Duodenal mucosa (tissue), 2 donors: Measurements from ENCODE around the gene DTNBP1.

ENCODE experiments used
- H3K27ac ChIP-seq: one replicate; pipeline ENCODE4 v1.7.0; 2013; ENCODE audit warnings: low read depth, low read length
- H3K27me3 ChIP-seq, 2 donors: one replicate each; pipeline ENCODE4 v1.7.0; 2013; ENCODE audit warnings: low read length in 2 of 2, control low read depth in 1 of 2; ENCODE audit not compliant: insufficient read depth in 2 of 2, control insufficient read depth in 1 of 2
- H3K36me3 ChIP-seq, 2 donors: one replicate each; pipeline ENCODE4 v1.7.0; 2013; ENCODE audit warnings: low read length in 2 of 2, control low read depth in 1 of 2; ENCODE audit not compliant: insufficient read depth in 2 of 2, control insufficient read depth in 1 of 2
- H3K4me1 ChIP-seq, 2 donors: one replicate each; pipeline ENCODE4 v1.7.0; 2013; ENCODE audit warnings: low read length in 2 of 2, control low read depth in 1 of 2; ENCODE audit not compliant: insufficient read depth in 2 of 2, control insufficient read depth in 1 of 2
- H3K4me3 ChIP-seq, 2 donors: one replicate each; pipeline ENCODE4 v1.7.0; 2013; ENCODE audit warnings: low read length in 2 of 2, low read depth in 1 of 2
- H3K9ac ChIP-seq, 2 donors: one replicate each; pipeline ENCODE4 v1.7.0; 2013; ENCODE audit warnings: low read length in 2 of 2, low read depth in 1 of 2
- H3K9me3 ChIP-seq, 2 donors: one replicate each; pipeline ENCODE4 v1.7.0; 2013; ENCODE audit warnings: low read length in 2 of 2, control low read depth in 1 of 2; ENCODE audit not compliant: control insufficient read depth in 1 of 2

The DTNBP1 gene

DNA sequence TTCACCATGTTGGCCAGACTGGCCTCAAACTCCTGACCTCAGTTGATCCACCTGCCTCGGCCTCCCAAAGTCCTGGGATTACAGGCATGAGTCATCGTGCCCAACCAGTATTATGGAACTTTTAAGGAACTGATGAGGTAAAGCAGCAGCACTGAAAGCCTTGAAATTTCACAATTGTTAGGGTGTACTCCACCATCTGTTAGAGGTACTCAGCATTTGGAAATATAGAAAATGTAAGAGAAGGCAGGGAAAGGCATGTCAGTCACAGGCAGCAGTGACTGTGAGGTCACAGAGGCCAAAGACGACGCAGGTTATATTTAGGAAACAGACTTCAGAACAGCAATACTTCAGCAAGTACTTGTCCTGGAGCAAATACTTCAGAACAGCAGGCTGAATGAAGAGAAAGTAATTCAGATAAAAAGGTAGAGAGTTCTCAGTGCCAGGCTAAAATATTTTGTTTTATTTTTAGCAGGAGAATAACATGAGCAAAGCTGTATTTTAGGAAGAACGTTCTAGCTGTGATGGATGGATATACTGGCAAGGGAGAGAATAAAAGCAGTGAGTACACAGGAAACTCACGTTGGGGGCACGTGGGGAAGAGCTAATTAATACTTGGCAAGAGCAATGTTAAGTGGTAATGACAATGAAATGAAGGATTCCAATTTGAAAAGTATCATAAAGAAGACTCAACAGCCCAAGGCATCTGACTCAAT, 67.2 kb downstream of the DTNBP1 start:
- Histone ChIP-seq H3K27me3 (no peaks in the 10 kb centered on the region), H3K4me3 (no peak overlapping the region), H3K4me1 (peaks cover 0 to 4% of the 10 kb centered on the region in 2 donors), H3K9me3 (no peaks in the 10 kb centered on the region), H3K9ac (no peak overlapping the region), H3K27ac (no peak overlapping the region), H3K36me3 (peaks cover 0 to 3% of the 10 kb centered on the region in 2 donors)

DNA sequence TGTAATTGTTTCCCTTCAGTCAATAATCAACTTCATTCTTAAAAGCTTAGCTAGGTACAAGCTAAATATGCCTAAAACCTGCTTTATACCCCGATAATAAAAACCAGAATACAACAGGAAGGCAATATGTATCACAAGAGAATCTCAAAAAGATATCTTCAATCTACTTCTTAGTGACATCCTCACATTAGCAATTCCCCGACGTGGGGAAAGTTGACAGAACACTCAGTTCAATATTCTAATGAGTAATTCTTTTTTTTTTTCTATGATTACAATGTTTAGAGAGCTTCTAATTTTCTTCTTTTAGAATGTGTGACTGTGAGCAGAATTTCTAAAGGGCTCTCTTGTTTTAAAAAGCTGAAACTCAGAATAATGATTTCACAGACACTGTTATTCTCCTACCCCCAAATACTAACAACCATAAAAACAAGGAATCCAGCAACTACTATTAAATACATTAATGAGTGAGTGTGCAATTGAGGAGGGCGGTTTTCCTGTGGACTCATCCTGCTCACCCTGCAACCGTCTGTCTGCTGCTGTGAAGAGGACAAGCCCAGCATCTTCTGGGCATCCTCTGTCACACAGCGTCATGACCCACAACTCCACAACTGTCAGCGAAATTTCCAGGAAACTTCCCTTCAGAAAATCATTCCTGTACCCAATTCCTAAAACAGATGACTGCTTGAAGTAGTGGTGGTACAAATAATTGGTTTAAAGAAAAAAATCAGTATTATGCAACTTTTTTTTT, 68.1 kb downstream of the DTNBP1 start:
- Histone ChIP-seq H3K9me3 (no peaks in the 10 kb centered on the region), H3K36me3 (no peaks in the 10 kb centered on the region), H3K4me1 (peaks cover 0 to 4% of the 10 kb centered on the region in 2 donors), H3K27me3 (no peaks in the 10 kb centered on the region), H3K4me3 (no peak overlapping the region), H3K27ac (no peak overlapping the region), H3K9ac (no peak overlapping the region)

DNA sequence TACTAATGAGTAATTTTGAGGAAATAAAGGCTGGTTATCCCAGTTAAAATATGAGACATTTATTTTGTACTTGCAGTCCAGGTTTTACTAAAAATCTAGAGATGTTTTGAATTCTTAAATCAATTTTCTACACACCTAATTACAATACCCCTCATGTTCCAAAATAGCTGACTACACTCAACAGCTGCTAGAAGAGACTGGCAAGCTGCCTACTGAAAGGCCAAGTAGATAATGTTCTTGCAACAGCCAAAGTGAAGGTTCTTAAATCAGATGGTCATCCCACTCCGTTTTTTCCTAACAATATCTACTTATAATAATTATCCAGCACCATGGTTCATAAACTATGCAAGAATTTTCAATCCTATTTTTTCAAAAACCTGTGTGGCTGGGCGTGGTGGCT, 69.0 kb downstream of the DTNBP1 start:
- Histone ChIP-seq H3K4me1 (peaks cover 0 to 4% of the 10 kb centered on the region in 2 donors), H3K9me3 (no peaks in the 10 kb centered on the region), H3K9ac (no peak overlapping the region), H3K4me3 (no peak overlapping the region), H3K36me3 (no peaks in the 10 kb centered on the region), H3K27me3 (no peaks in the 10 kb centered on the region), H3K27ac (no peak overlapping the region)

DNA sequence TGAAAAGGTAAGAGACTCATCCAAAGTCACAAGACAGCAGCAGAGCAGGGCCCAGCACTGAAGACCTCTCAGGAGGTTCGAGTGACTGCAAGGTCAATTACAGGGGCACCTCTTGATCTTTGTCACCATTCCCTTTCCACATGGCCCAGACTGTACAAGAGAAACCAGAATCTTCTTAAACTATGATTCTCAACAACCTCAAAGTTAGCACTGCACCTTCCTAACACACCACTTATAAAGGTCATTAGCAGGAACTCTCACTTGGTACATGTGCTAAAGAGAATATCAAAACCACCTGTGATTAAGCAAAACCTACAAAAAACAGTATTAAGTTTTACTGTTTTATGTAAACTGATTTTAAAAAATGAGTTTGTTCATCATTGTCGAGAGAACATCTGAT, 70.2 kb downstream of the DTNBP1 start:
- no peaks in the 10 kb centered on the region for H3K9me3 ChIP-seq
- no peaks in the 10 kb centered on the region for H3K36me3 ChIP-seq
- H3K4me1 ChIP-seq: peaks cover 0 to 4% of the 10 kb centered on the region in 2 donors
- H3K4me3 ChIP-seq: no peak overlapping the region
- no peak overlapping the region for H3K9ac ChIP-seq
- H3K27me3 ChIP-seq: no peaks in the 10 kb centered on the region
- no peak overlapping the region for H3K27ac ChIP-seq

DNA sequence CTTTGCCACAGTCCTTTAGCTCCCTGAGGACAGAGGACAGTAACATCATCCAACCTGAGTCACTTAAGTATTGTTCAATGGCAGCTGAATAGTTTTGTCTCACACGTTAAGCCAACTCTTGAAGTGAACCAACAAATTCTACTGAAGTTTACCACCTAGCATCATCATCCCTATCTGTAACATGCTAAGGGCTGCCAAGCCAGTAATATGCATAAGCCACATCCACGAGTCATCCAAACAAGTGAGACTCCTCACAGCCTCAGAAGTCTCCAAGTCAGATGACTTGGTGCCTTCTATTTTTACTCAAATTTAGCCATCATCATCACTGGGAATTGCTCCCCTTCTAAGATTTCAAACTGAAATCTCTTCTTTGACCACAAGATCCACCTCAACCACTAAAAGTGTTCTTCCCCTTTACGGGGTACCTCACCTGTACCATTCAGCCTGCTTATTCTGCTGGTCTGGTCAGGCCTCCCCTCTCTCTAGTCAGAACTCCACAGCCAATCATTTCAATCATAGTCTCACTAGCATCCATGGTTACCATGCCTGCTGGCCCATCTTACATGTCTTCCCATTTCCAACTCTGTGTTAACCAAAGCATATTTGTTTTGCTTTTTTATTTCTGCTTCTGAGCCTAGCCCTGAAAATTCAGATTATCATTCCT, 73.7 kb downstream of the DTNBP1 start:
- Histone ChIP-seq H3K9ac (no peak overlapping the region), H3K36me3 (no peaks in the 10 kb centered on the region), H3K27me3 (no peaks in the 10 kb centered on the region), H3K9me3 (no peaks in the 10 kb centered on the region), H3K4me1 (no peaks in the 10 kb centered on the region), H3K27ac (no peak overlapping the region), H3K4me3 (no peak overlapping the region)

DNA sequence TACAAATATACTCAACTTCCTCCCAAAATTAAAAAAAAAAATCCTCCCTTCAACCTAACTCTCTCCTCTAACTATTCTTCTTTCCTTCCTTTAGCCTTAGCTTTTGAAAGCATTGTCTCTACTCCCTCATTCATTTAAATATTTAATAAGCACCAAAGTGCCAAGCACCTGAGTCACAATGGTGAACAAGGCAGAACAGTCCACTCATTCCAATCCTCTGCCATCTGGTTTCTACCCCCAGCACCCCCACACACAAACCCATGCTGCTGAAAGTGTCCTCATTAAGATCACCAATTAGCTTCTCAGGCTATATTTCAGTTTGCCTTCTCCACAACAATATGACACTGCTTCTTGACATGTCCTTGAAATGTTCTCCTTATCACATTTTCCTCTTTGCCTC, 76.3 kb downstream of the DTNBP1 start:
- Histone ChIP-seq H3K4me1 (no peaks in the 10 kb centered on the region), H3K36me3 (no peaks in the 10 kb centered on the region), H3K9me3 (no peaks in the 10 kb centered on the region), H3K4me3 (no peak overlapping the region), H3K9ac (no peak overlapping the region), H3K27me3 (no peaks in the 10 kb centered on the region), H3K27ac (no peak overlapping the region)

DNA sequence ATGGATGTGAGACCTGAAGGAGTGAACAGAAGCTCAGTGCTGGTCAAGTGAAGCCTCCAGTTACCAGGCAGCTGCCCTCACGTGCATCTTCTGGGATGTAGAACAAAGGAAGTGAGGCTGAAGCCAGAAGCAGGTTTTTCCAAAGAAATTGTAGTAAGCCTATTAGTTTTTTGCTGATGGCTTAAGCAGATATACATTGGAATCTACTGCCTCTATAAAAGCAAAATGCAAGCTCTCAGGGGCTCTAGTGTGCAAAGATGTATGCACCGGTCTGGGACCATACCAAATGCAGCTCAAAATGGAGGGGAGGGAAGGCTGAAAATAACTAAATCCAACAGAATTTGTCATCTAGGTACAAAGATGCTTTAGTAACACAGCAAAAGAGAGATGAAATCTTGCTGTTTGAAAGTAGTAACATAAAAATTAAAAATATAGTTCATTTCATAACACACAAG, 77.0 kb downstream of the DTNBP1 start:
- Histone ChIP-seq H3K9me3 (no peaks in the 10 kb centered on the region), H3K4me1 (no peaks in the 10 kb centered on the region), H3K4me3 (no peak overlapping the region), H3K9ac (no peak overlapping the region), H3K27me3 (no peaks in the 10 kb centered on the region), H3K36me3 (no peaks in the 10 kb centered on the region), H3K27ac (no peak overlapping the region)

DNA sequence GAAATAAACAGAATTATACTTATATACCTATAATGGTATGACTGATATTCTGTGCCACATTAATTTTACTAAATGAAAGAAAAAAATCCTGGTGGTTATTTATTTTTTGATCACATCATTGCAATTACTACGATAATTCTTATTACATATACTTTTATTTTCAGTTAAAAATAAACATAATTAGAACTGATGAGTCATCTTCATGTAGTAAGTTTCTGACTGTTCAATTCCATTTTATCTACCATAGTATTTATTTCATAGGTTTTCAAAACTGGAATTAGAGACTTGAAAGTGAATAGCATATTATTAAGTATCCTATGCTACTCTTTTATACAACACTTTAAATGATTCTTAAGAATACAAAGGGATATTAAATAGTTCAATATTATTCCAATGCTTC, 80.3 kb downstream of the DTNBP1 start:
- Histone ChIP-seq H3K9ac (no peak overlapping the region), H3K4me1 (no peaks in the 10 kb centered on the region), H3K36me3 (no peaks in the 10 kb centered on the region), H3K9me3 (no peaks in the 10 kb centered on the region), H3K4me3 (no peak overlapping the region), H3K27me3 (no peaks in the 10 kb centered on the region), H3K27ac (no peak overlapping the region)

DNA sequence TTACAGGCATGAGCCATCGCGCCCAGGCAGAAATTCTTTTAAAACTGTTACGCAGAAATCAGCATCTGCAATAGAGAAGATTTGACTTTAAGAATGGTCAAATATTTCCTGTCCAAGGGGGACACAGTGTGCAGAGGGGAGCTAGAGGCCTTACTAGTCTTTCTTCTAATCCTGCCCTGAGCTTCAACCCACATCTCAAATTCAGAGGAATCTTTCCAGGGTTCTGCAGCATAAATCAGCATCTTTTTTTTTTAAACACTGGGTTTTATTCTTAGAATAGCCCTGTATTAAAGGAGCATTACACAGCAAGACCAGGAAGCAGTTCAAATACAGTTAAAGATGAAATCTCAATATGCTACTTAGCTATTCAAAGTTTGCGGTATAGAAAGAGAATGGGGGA, 81.1 kb downstream of the DTNBP1 start:
- H3K4me1 ChIP-seq: no peaks in the 10 kb centered on the region
- no peaks in the 10 kb centered on the region for H3K27me3 ChIP-seq

DNA sequence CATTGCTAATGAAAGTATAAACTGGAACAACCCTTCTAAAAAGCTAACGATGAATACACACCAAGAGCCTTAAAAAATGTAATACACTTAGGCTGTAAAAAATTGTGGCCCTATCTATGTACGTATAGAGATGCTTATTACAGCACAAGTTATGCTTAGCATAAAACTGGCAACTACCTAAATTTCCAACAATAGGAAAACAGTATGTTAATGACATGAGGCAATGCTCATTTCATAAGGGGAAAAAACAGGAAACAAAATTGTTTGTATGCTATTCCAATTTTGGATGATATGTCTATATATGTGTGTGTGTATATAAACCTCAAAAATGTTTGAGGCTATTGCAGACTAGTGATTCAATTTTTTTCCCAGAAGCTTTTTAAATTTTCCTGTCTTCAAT, 82.5 kb downstream of the DTNBP1 start:
- Histone ChIP-seq H3K27ac (no peak overlapping the region), H3K36me3 (no peaks in the 10 kb centered on the region), H3K4me3 (no peak overlapping the region), H3K4me1 (no peaks in the 10 kb centered on the region), H3K9me3 (no peaks in the 10 kb centered on the region), H3K27me3 (no peaks in the 10 kb centered on the region), H3K9ac (no peak overlapping the region)

More for the DNA sequence above, 81.1 kb downstream of the DTNBP1 start:
- H3K9me3 ChIP-seq: no peaks in the 10 kb centered on the region
- H3K9ac ChIP-seq: no peak overlapping the region
- H3K4me3 ChIP-seq: no peak overlapping the region
- no peak overlapping the region for H3K27ac ChIP-seq
- H3K36me3 ChIP-seq: no peaks in the 10 kb centered on the region
